HepG2 (cell line): ENCODE results near the gene DCTN1.

Source experiments
- ATAD3A ChIP-seq: sonication (generic); formaldehyde crosslinking; IDR thresholded peaks from 2 replicates; pipeline ENCODE4 v1.4.0; 2020; ENCODE audit warnings: missing genetic modification reagents
- MAFG ChIP-seq: sonication (generic); formaldehyde crosslinking; IDR thresholded peaks from 2 replicates; pipeline ENCODE4 v1.5.1; 2020; ENCODE audit warnings: mild to moderate bottlenecking, missing genetic modification reagents
- MED8 ChIP-seq: sonication (generic); formaldehyde crosslinking; IDR thresholded peaks from 2 replicates; pipeline ENCODE4 v1.8.1; 2023; ENCODE audit warnings: mild to moderate bottlenecking, missing genetic modification reagents; ENCODE audit not compliant: insufficient replicate concordance
- ZBTB44 ChIP-seq: sonication (generic); formaldehyde crosslinking; IDR thresholded peaks from 2 replicates; pipeline ENCODE4 v1.4.0; 2020; ENCODE audit warnings: missing genetic modification reagents
- ZNF34 ChIP-seq: sonication (generic); formaldehyde crosslinking; IDR thresholded peaks from 2 replicates; pipeline ENCODE4 v1.4.0; 2020; ENCODE audit warnings: mild to moderate bottlenecking, missing genetic modification reagents, borderline replicate concordance
- ZNF367 ChIP-seq: sonication (generic); formaldehyde crosslinking; IDR thresholded peaks from 2 replicates; pipeline ENCODE4 v1.4.0; 2020; ENCODE audit warnings: missing genetic modification reagents, borderline replicate concordance

- TF ChIP-seq ZNF367 (CRISPR knock-in tag) (no peak), MAFG (CRISPR knock-in tag) (no peak), ZNF34 (no peak), ZBTB44 (CRISPR knock-in tag) (no peak), MED8 (no peak), ATAD3A (CRISPR knock-in tag) (no peak)
These were observed 12.3 kb upstream of the DCTN1 start for GRCh38 chr2:74392449-74392743.
